ENCODE measurements around the gene ST3GAL5. TPM values are rescaled to one million over a fixed set of nuclear protein-coding genes. Genes with fewer than 3 reads are reported as not detected.

Gene ST3GAL5
- total and polyA plus RNA-seq, 8 donors = 58.4 to 108 (median 93.9) TPM

GRCh38 chr2:85864654-85865053 is 24.1 kb downstream of the ST3GAL5 start:
- no peak for DNase-seq
- TF ChIP-seq, protein P1, sequence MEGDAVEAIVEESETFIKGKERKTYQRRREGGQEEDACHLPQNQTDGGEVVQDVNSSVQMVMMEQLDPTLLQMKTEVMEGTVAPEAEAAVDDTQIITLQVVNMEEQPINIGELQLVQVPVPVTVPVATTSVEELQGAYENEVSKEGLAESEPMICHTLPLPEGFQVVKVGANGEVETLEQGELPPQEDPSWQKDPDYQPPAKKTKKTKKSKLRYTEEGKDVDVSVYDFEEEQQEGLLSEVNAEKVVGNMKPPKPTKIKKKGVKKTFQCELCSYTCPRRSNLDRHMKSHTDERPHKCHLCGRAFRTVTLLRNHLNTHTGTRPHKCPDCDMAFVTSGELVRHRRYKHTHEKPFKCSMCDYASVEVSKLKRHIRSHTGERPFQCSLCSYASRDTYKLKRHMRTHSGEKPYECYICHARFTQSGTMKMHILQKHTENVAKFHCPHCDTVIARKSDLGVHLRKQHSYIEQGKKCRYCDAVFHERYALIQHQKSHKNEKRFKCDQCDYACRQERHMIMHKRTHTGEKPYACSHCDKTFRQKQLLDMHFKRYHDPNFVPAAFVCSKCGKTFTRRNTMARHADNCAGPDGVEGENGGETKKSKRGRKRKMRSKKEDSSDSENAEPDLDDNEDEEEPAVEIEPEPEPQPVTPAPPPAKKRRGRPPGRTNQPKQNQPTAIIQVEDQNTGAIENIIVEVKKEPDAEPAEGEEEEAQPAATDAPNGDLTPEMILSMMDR (IDR thresholded peaks at IDR 0.05) = no peak
- Histone ChIP-seq H3K27me3 (no peaks in the 10 kb centered on the region), H3K4me3 (no peak overlapping the region), H3K4me1 (peaks cover 0 to 8% of the 10 kb centered on the region in 2 donors), H3K9me3 (no peaks in the 10 kb centered on the region), H3K27ac (no peak overlapping the region), H3K36me3 (peaks cover 0 to 4% of the 10 kb centered on the region in 2 donors)
- intact Hi-C loops (cut with DNase I) = no loop called here
- ATAC-seq = no peak

DNA sequence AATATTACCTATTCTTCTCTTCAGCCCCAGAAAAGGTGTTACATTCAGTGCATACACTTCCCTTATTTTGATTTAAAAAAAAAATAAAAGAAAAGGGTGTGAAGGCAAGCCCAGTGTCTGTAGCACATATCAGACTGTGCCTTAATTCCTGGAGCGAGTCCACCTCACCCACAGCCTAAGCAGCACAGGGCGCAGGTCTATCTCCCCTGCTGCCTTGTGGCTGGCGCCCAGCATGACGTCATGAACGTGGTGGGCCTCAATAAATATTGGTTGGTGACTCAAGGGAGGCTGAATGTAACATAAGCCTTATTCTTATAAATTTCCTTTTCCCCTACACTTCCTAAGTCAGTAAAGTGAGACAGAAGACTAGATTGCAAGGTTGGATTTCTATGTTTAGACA is 26.4 kb downstream of the ST3GAL5 start:
- Histone ChIP-seq H3K36me3 (peaks cover 0 to 11% of the 10 kb centered on the region in 2 donors), H3K4me1 (peaks cover 0 to 8% of the 10 kb centered on the region in 2 donors), H3K27me3 (no peaks in the 10 kb centered on the region), H3K9me3 (no peaks in the 10 kb centered on the region), H3K4me3 (no peak overlapping the region), H3K27ac (no peak overlapping the region)
- DNase-seq = no peak
- intact Hi-C loops (cut with DNase I) = no loop called here
- ATAC-seq = no peak
- TF ChIP-seq, protein P1 (IDR thresholded peaks at IDR 0.05) = no peak

DNA sequence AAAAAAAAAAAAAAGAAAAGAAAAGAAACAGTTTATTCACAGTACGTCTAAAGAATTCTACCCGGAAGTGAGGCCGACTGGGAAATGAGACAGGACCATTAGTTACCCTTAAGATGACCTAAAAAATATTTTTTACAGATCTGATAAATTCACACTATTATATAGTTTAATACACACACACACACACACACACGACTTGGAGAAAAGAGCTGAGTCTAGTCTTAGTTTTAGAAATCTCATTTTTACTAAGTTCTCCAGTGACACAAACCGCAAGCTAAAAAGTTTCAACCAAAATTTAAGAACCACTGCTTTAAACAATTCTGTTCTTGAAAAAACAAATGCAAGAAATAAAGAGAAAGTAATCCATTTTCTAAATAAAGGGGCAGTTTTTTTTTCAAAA is 27.1 kb downstream of the ST3GAL5 start:
- H3K9me3 ChIP-seq = no peaks in the 10 kb centered on the region
- H3K36me3 ChIP-seq = peaks cover 0 to 11% of the 10 kb centered on the region in 2 donors
- H3K27ac ChIP-seq = no peak overlapping the region
- TF ChIP-seq, protein P1 (IDR thresholded peaks at IDR 0.05) = no peak
- H3K4me3 ChIP-seq = no peak overlapping the region
- ATAC-seq (no peak), DNase-seq (no peak)
- H3K27me3 ChIP-seq = no peaks in the 10 kb centered on the region
- intact Hi-C loops (cut with DNase I) = no loop called here
- H3K4me1 ChIP-seq = peaks cover 0 to 8% of the 10 kb centered on the region in 2 donors

DNA sequence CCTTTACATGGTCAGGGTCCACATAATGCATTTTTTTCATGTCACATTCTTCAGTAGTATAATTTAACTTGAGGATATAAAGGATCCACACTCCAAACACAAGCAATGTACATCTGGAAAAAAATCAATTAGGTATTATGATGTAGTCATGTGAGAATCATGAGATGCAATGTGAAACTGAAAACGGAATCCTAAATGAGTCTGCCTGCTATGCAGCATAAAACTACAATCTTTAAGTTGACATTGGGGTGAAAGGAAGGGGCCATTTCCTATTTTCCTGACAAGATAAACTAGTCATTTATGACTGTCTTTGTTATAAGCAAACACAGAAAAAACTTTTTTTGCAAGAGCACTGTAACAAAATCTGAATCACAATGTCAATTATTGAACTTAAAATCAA is 27.6 kb downstream of the ST3GAL5 start:
- Histone ChIP-seq H3K36me3 (peaks cover 0 to 15% of the 10 kb centered on the region in 2 donors), H3K27me3 (no peaks in the 10 kb centered on the region), H3K4me1 (peaks cover 0 to 8% of the 10 kb centered on the region in 2 donors), H3K27ac (no peak overlapping the region), H3K9me3 (no peaks in the 10 kb centered on the region), H3K4me3 (no peak overlapping the region)
- TF ChIP-seq, protein P1 (IDR thresholded peaks at IDR 0.05) = no peak
- intact Hi-C loops (cut with DNase I) = no loop called here
- DNase-seq (no peak), ATAC-seq (no peak)

- Histone ChIP-seq H3K4me1 (peaks cover 0 to 12% of the 10 kb centered on the region in 2 donors), H3K27ac (no peak overlapping the region), H3K36me3 (peaks cover 0 to 20% of the 10 kb centered on the region in 2 donors), H3K4me3 (no peak overlapping the region), H3K27me3 (no peaks in the 10 kb centered on the region), H3K9me3 (no peaks in the 10 kb centered on the region)
- TF ChIP-seq, protein P1 (IDR thresholded peaks at IDR 0.05) = no peak
- intact Hi-C loops (cut with DNase I) = no loop called here
- ATAC-seq (no peak), DNase-seq (no peak)
These were observed 29.9 kb downstream of the ST3GAL5 start for GRCh38 chr2:85858841-85859240.
